Stimulated activated CD4-positive, alpha-beta T cell treated with anti-CD3 and anti-CD28 coated beads, Interleukin-15, amount 100 ng/mL, for 1 hour (primary cell): Measurements from ENCODE around the gene PAX5.

Source experiments
- DNase-seq, 2 donors: peaks; one replicate each; pipeline ENCODE4 v3.0.0-alpha.2; 2020; ENCODE audit warnings: low read depth in 1 of 2, low spot score in 1 of 2

Gene PAX5

GRCh38 chr9:36864491-36865410 is 169.3 kb downstream of the PAX5 start:
- no peak for DNase-seq

GRCh38 chr9:36862206-36863145 is 171.6 kb downstream of the PAX5 start:
- DNase-seq: no peak

GRCh38 chr9:36861528-36862205 is 172.4 kb downstream of the PAX5 start:
- no peak for DNase-seq

GRCh38 chr9:36858805-36859375 is 175.2 kb downstream of the PAX5 start:
- DNase-seq: no peak

GRCh38 chr9:36855448-36856315 is 178.4 kb downstream of the PAX5 start:
- no peak for DNase-seq

GRCh38 chr9:36854751-36855150 is 179.3 kb downstream of the PAX5 start:
- no peak for DNase-seq

- DNase-seq: no peak
Measured at GRCh38 chr9:36854034-36854433, 180.0 kb downstream of the PAX5 start.

- DNase-seq: no peak
Measured at GRCh38 chr9:36853233-36853632, 180.8 kb downstream of the PAX5 start.

- DNase-seq: no peak
Measured at GRCh38 chr9:36849943-36850342, 184.1 kb downstream of the PAX5 start.

- DNase-seq: no peak
Measured at GRCh38 chr9:36848946-36849345, 185.1 kb downstream of the PAX5 start.

- no peak for DNase-seq
Measured at GRCh38 chr9:36847781-36848673, 186.0 kb downstream of the PAX5 start.

GRCh38 chr9:36846621-36847020 is 187.4 kb downstream of the PAX5 start:
- no peak for DNase-seq

- DNase-seq: no peak
Measured at GRCh38 chr9:36845844-36846243, 188.2 kb downstream of the PAX5 start.

- DNase-seq: no peak
Measured at GRCh38 chr9:36844961-36845360, 189.1 kb downstream of the PAX5 start.

GRCh38 chr9:36843964-36844363 is 190.1 kb downstream of the PAX5 start:
- no peak for DNase-seq

GRCh38 chr9:36842560-36843530 is 191.2 kb downstream of the PAX5 start:
- DNase-seq: no peak

GRCh38 chr9:36840898-36841536 is 193.1 kb downstream of the PAX5 start:
- DNase-seq: no peak
